ENCODE data around the gene DNAJB13.
A peak's percentile ranks its signal among the peaks of the same experiment; 100 is the strongest.
"Not testable (repeated sequence)": the region's sequence is repeated elsewhere in the genome, so short reads cannot be mapped to it uniquely, and the experiment has no call there.

Gene DNAJB13

GRCh38 chr11:73982990-73983740 is 32.3 kb downstream of the DNAJB13 start:
- Histone ChIP-seq H3K27ac (peak overlapping the region; percentile 86 to 92), H3K4me3 (peak overlapping the region; percentile 79)
- peak; percentile 95 for DNase-seq (ENCODE audit: low spot score)
- TF ChIP-seq CTCF (IDR thresholded peaks at IDR 0.05) = no peak

GRCh38 chr11:73983741-73984538 is 33.1 kb downstream of the DNAJB13 start:
- DNase-seq (ENCODE audit: low spot score) = no peak
- Histone ChIP-seq H3K4me3 (peak overlapping the region; percentile 79), H3K27ac (peak overlapping the region; percentile 86 to 92)
- no peak for TF ChIP-seq CTCF (IDR thresholded peaks at IDR 0.05)

GRCh38 chr11:73985661-73986060 is 34.8 kb downstream of the DNAJB13 start:
- H3K4me3 ChIP-seq; DNase-seq (ENCODE audit: low spot score); H3K27ac ChIP-seq: not testable (repeated sequence)

- no peak overlapping the region for H3K27ac ChIP-seq
- DNase-seq (ENCODE audit: low spot score) = no peak
- H3K4me3 ChIP-seq = no peak overlapping the region
- no peak for TF ChIP-seq CTCF (IDR thresholded peaks at IDR 0.05)
These were observed 37.4 kb downstream of the DNAJB13 start for GRCh38 chr11:73988227-73988626.

- no peak for TF ChIP-seq CTCF (IDR thresholded peaks at IDR 0.05)
- DNase-seq (ENCODE audit: low spot score) = no peak
- Histone ChIP-seq H3K27ac (no peak overlapping the region), H3K4me3 (no peak overlapping the region)
These were observed 38.3 kb downstream of the DNAJB13 start for GRCh38 chr11:73989156-73989555.

GRCh38 chr11:73990730-73991129 is 39.9 kb downstream of the DNAJB13 start:
- TF ChIP-seq CTCF (IDR thresholded peaks at IDR 0.05) = no peak
- H3K4me3 ChIP-seq = no peak overlapping the region
- no peak overlapping the region for H3K27ac ChIP-seq
- no peak for DNase-seq (ENCODE audit: low spot score)

GRCh38 chr11:73991471-73992006 is 40.7 kb downstream of the DNAJB13 start:
- H3K27ac ChIP-seq = no peak overlapping the region
- TF ChIP-seq CTCF (IDR thresholded peaks at IDR 0.05) = no peak

More at GRCh38 chr11:73991471-73992006, 40.7 kb downstream of the DNAJB13 start:
- peak; percentile 70 for DNase-seq (ENCODE audit: low spot score)
- H3K4me3 ChIP-seq = no peak overlapping the region

All from coronary artery (tissue), 2 donors.